Mesodermal cell (in vitro differentiated cells): Measurements from ENCODE around the gene BMPR1B.
A peak's percentile ranks its signal among the peaks of the same experiment; 100 is the strongest.

Experiments
- H3K27ac ChIP-seq: 2 replicates; pipeline ENCODE4 v1.7.0; 2013; ENCODE audit warnings: mild to moderate bottlenecking, low read depth, low read length, moderate library complexity; ENCODE audit not compliant: severe bottlenecking
- H3K36me3 ChIP-seq: 2 replicates; pipeline ENCODE4 v1.7.1; 2013; ENCODE audit warnings: mild to moderate bottlenecking, low read length, moderate library complexity; ENCODE audit not compliant: control insufficient read depth, insufficient read depth
- H3K4me1 ChIP-seq: one replicate; pipeline ENCODE4 v1.7.1; 2013; ENCODE audit warnings: mild to moderate bottlenecking, low read length; ENCODE audit not compliant: insufficient read depth, control insufficient read depth, poor library complexity, severe bottlenecking
- H3K4me3 ChIP-seq: 2 replicates; pipeline ENCODE4 v1.7.0; 2013; ENCODE audit warnings: low read length, control low read depth, mild to moderate bottlenecking; ENCODE audit not compliant: insufficient read depth, poor library complexity, severe bottlenecking; ENCODE audit errors: extremely low read depth
- H3K9me3 ChIP-seq: 2 replicates; pipeline ENCODE4 v1.7.1; 2013; ENCODE audit warnings: mild to moderate bottlenecking, low read length, moderate library complexity; ENCODE audit not compliant: control insufficient read depth
- WGBS, 2 experiments: methylation state at CpG; one replicate each; pipeline ENCODE4 v1.1.5; 2013; ENCODE audit warnings: missing lambda C conversion rate in 2 of 2; ENCODE audit not compliant: insufficient coverage in 2 of 2; 5-methylcytosine and 5-hydroxymethylcytosine counted together

The BMPR1B gene

DNA sequence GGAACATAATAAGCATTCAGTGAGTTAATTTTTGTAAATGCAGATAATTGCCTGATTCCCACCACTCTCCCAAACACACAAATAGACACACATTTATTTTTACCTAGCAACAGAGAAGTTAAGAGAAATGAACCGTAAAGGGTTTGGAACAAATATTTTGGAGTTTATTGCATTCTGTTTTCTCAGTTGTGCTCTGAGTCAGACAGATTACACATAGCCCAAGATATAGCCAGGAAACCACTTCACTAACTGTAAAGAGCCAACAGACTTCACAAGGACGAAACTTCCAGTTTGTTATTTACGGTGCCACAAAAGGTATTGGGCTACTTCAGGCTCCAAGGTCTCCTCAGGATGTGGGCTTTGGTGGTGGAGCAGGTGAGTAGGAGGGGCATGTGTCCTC, 217.0 kb downstream of the BMPR1B start:
- Histone ChIP-seq H3K4me3 (no peak overlapping the region), H3K4me1 (peaks cover 7% of the 10 kb centered on the region), H3K27ac (no peak overlapping the region), H3K36me3 (no peaks in the 10 kb centered on the region), H3K9me3 (no peaks in the 10 kb centered on the region)
- 100% methylated on average over 2 of the region's 3 CpGs; no CpG with 5 or more reads in 1 of the 2 experiments for WGBS, 2 experiments

DNA sequence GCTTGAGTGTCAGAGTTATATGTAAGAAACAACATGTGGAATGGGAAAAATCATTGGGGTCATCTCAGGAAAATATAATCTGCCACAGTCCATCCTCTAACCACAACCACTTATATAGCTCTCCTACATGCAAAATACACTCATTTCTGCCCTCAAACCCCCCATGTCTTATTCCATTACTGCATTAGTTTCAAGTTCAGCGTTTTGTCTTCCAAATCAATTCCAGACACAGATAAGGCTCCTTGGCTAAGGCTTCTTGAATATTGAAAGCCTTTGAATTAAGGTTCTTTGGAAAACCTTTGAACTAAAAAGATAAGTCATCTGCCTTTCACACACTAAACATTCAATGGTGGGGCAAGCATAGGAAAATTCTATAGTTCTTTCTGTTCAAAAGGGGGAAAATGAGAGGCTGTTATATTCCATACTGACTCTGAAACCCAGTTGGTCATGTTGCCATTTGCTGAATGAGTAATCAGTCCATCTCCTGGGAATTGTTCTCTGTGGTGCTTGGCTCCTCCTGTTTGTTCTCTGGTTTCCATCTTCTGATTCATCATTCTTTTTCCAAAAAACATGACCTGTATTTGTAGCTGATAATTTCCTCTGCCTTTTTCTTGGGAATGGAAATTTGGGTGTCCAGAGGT, 218.7 kb downstream of the BMPR1B start:
- H3K9me3 ChIP-seq, result no peaks in the 10 kb centered on the region
- no peak overlapping the region for H3K27ac ChIP-seq
- H3K36me3 ChIP-seq, result no peaks in the 10 kb centered on the region
- no peak overlapping the region for H3K4me3 ChIP-seq
- WGBS, 2 experiments, result 100% methylated on average over 1 of the region's 1 CpG; no CpG with 5 or more reads in 1 of the 2 experiments
- H3K4me1 ChIP-seq, result peaks cover 7% of the 10 kb centered on the region

DNA sequence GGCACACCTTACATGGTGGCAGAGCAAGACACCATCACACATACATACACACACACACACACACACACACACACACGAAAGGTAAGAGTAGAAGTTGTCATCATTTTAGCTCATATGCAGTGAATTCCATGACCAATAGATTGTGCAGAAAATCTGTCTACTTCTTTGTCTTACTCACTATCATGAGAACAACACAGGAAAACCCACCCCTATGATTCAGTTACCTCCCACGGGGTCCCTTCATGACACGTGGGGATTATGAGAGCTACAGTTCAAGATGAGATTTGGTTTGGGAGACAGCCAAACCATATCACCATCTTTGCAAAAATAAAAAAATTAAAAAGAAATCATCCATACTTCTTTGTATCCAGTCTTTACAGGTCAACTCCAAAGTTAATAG, 221.1 kb downstream of the BMPR1B start:
- H3K4me3 ChIP-seq, result no peak overlapping the region
- no peaks in the 10 kb centered on the region for H3K9me3 ChIP-seq
- H3K4me1 ChIP-seq, result peaks cover 7% of the 10 kb centered on the region
- H3K27ac ChIP-seq, result no peak overlapping the region
- H3K36me3 ChIP-seq, result no peaks in the 10 kb centered on the region
- no CpG with 5 or more reads among the region's 3 CpGs for WGBS, 2 experiments

DNA sequence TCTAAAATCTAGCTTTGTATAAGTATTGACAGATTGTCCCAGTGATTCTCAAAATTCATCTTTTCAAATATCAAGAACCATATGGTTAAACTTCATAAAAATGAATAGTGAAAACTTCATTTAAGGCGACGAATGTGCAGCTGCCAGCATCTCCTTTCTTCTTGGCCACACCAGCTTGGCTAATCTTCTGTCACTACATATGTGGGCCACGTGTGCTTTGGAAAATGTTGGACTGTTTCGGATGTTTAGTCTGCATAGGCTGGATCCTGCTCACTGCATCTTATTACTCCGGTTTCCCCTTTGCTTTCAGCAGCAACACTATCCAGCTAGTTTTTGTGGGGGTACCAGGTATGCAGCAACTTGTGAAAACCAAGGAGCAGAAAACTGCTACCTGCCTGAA, 221.9 kb downstream of the BMPR1B start:
- Histone ChIP-seq H3K4me1 (peaks cover 7% of the 10 kb centered on the region), H3K4me3 (no peak overlapping the region), H3K36me3 (no peaks in the 10 kb centered on the region), H3K9me3 (no peaks in the 10 kb centered on the region), H3K27ac (no peak overlapping the region)
- 89 to 90% methylated on average over 5 of the region's 5 CpGs for WGBS, 2 experiments

DNA sequence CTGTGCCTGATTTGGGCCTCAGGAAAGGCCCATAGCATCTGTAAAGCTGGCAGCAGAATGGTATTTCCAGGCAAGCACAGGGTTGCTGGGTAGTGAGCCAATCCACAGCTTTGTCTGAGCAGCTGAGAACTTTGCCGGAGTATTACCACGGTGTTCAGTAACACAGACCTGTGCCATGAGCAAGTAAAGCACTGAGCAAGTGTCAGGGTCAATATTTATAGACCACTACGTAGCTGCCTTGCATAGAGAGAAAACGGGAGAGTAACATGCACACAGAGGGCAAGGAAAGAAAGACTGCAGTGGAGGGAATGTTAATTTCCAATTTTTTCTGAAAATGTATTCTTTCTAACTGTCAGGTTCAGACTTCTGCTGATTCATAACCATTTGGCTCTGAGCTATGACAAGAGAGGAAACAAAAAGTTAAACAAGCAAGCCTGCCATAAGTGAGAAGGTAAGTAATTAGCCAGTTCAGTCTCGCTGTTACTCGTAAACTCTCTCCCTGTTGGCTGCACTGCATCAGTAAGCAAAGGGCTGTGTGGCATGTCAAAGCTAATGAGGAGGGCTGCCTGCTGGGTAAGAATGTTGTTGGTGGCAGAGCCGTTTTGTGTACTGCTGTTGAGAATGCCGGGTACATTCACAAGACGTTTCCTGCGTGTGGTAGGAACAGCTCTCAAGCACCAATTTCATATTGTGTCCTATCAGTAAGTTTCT, 238.1 kb downstream of the BMPR1B start:
- no peaks in the 10 kb centered on the region for H3K36me3 ChIP-seq
- WGBS, 2 experiments, result 36 to 52% methylated on average over 6 to 9 of the region's 10 CpGs
- peak overlapping the region; percentile 41 for H3K27ac ChIP-seq
- no peaks in the 10 kb centered on the region for H3K9me3 ChIP-seq
- H3K4me3 ChIP-seq, result no peak overlapping the region
- peaks cover 6% of the 10 kb centered on the region for H3K4me1 ChIP-seq

DNA sequence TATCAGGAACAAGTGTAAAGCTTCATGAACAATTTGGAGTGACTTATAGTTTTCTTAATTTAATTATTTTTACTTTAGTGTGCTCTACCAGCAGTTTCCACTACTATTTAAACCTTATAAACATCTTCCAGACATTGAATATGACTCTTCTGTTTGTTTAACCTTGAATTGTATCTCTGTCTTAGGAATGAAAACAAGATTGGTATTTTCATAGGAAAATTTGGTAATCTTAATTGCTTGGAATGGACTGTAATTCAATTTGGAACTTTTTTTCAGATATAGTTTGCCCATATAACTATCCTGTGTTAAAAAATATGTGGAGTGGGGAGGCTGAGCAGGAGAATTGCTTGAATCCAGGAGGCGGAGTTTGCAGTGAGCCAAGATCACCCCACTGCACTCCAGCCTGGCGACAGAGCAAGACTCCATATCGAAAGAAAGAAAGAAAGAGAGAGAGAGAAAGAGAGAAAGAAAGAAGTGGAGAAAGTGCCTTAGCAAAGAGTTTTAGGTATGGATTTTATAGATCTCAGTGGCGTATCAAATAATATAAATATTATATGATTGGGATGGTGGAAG, 242.4 kb downstream of the BMPR1B start:
- Histone ChIP-seq H3K9me3 (no peaks in the 10 kb centered on the region), H3K4me3 (no peak overlapping the region), H3K36me3 (no peaks in the 10 kb centered on the region), H3K27ac (no peak overlapping the region), H3K4me1 (peaks cover 6% of the 10 kb centered on the region)
- 100% methylated on average over 2 of the region's 4 CpGs; no CpG with 5 or more reads in 1 of the 2 experiments for WGBS, 2 experiments

DNA sequence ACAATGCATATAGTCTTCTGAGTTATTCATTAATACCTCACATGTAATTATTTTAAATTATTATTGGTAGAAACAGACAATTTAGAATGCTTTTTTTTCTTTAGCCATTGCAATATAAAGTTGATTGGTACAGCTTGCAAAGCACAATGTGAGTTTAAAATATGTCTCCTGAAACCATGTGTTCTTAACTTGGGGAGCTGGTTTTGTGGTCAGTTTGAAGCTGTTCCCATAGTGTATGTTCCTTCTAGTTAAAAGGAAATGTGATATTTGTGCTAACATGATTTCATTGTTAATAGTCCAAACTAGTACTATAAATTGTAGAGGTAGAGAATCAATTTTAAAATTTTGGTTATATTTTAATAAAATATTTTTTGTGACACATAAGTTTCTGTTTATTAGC, 247.2 kb downstream of the BMPR1B start:
- no peaks in the 10 kb centered on the region for H3K9me3 ChIP-seq
- H3K36me3 ChIP-seq, result no peaks in the 10 kb centered on the region
- no peak overlapping the region for H3K4me3 ChIP-seq
- H3K27ac ChIP-seq, result no peak overlapping the region
- no peaks in the 10 kb centered on the region for H3K4me1 ChIP-seq

DNA sequence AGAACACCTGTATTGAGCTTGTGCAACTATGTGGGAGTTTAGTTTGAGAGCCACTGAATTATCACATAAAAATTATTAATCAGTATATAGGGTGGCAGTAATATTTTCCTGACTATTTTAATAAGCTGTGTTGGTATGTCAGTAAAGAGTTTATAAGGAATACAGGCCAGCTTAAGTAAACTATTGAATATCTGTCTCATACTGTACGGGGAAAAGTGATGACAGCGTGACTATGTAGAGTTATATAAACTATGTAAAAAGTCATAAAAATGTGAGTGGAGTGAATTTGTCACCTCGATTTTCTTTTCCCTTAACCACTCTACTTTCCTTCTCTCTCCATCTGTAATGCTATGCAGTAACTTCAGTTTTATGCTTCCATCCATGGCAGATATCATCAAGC, 250.2 kb downstream of the BMPR1B start:
- no CpG with 5 or more reads among the region's 3 CpGs for WGBS, 2 experiments
- Histone ChIP-seq H3K36me3 (no peaks in the 10 kb centered on the region), H3K4me1 (no peaks in the 10 kb centered on the region), H3K9me3 (no peaks in the 10 kb centered on the region), H3K4me3 (no peak overlapping the region), H3K27ac (no peak overlapping the region)

DNA sequence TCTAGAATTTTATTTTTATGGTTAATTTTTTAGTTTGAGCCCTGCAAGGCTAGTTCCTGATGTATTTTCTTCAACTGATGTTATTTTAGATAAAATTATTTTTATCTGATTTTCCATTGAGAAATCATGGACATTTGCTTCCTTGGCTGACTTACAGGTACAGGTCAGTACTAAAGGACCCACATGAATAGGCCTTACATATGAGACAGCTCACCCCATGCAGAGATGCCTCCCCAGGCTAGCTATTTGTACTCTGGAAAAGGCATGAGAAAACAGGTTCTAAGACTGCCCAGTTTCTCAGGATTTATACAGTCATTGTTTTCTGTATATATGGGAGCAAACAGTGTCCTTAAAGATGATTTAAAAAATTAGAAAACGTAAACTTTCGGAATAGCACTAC, 255.5 kb downstream of the BMPR1B start:
- 100% methylated on average over 2 of the region's 2 CpGs; no CpG with 5 or more reads in 1 of the 2 experiments for WGBS, 2 experiments
- H3K27ac ChIP-seq, result no peak overlapping the region
- no peaks in the 10 kb centered on the region for H3K36me3 ChIP-seq
- H3K4me3 ChIP-seq, result no peak overlapping the region
- H3K4me1 ChIP-seq, result no peaks in the 10 kb centered on the region
- H3K9me3 ChIP-seq, result no peaks in the 10 kb centered on the region

DNA sequence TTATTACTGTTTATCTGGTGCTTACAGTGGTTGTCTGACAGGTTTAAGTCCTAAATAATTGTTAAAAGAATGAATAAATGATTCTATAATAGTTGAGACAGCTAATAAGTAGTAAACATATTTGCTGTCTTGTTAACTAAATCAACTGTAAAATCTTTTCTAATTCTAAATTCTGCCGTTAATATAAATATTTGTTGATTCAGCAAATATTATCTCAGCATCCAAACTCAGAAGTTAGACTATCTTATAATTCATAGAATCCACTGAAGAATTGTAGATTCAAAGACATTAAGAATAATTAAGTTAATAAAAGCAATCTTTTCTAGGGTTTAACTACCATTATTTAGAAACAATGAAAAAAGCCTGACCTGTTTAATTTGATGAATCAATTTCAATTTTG, 256.3 kb downstream of the BMPR1B start:
- Histone ChIP-seq H3K27ac (no peak overlapping the region), H3K9me3 (no peaks in the 10 kb centered on the region), H3K4me3 (no peak overlapping the region), H3K4me1 (no peaks in the 10 kb centered on the region), H3K36me3 (no peaks in the 10 kb centered on the region)
- no CpG with 5 or more reads among the region's 1 CpG for WGBS, 2 experiments
